Mucosa of rectum (tissue), 2 donors: ENCODE measurements around the gene RUNX2.

ENCODE experiments used
- H3K27ac ChIP-seq, 2 donors: one replicate each; pipeline ENCODE4 v1.7.0; 2013; ENCODE audit warnings: inconsistent platforms in 2 of 2, low read depth in 2 of 2, low read length in 2 of 2
- H3K27me3 ChIP-seq, 2 donors: one replicate each; pipeline ENCODE4 v1.7.0; 2013; ENCODE audit warnings: low read length in 2 of 2; ENCODE audit not compliant: control insufficient read depth in 2 of 2, insufficient read depth in 2 of 2
- H3K36me3 ChIP-seq, 2 donors: one replicate each; pipeline ENCODE4 v1.7.0; 2013; ENCODE audit warnings: low read length in 2 of 2; ENCODE audit not compliant: control insufficient read depth in 2 of 2, insufficient read depth in 2 of 2
- H3K4me1 ChIP-seq, 2 donors: one replicate each; pipeline ENCODE4 v1.7.0; 2013; ENCODE audit warnings: low read length in 2 of 2, mild to moderate bottlenecking in 1 of 2; ENCODE audit not compliant: control insufficient read depth in 2 of 2, insufficient read depth in 2 of 2
- H3K4me3 ChIP-seq, 2 donors: one replicate each; pipeline ENCODE4 v1.7.0; 2013; ENCODE audit warnings: low read length in 2 of 2
- H3K9ac ChIP-seq, 2 donors: one replicate each; pipeline ENCODE4 v1.7.0; 2013; ENCODE audit warnings: low read length in 2 of 2, low read depth in 1 of 2, mild to moderate bottlenecking in 1 of 2
- H3K9me3 ChIP-seq, 2 donors: one replicate each; pipeline ENCODE4 v1.7.0; 2013; ENCODE audit warnings: low read length in 2 of 2; ENCODE audit not compliant: control insufficient read depth in 2 of 2
- donor health status: healthy.
- donor health status: Normal muscosa, but diverticular disease.

Gene RUNX2

GRCh38 chr6:45420909-45421708 is 93.0 kb downstream of the RUNX2 start:
- peak overlapping the region; percentile 52 to 70 for H3K9ac ChIP-seq
- peaks cover 8 to 21% of the 10 kb centered on the region in 2 donors for H3K4me1 ChIP-seq
- H3K27ac ChIP-seq: peak overlapping the region; percentile 71 to 75
- H3K27me3 ChIP-seq: peaks cover 21 to 49% of the 10 kb centered on the region in 2 donors
- H3K36me3 ChIP-seq: no peaks in the 10 kb centered on the region
- no peaks in the 10 kb centered on the region for H3K9me3 ChIP-seq
- H3K4me3 ChIP-seq: peak overlapping the region; percentile 73 to 79

GRCh38 chr6:45421709-45422502 is 93.8 kb downstream of the RUNX2 start:
- Histone ChIP-seq H3K4me1 (peaks cover 8 to 21% of the 10 kb centered on the region in 2 donors), H3K9ac (peak overlapping the region; percentile 52 to 83), H3K9me3 (no peaks in the 10 kb centered on the region), H3K27ac (peak overlapping the region; percentile 85 to 88), H3K4me3 (peak overlapping the region; percentile 73 to 79), H3K36me3 (no peaks in the 10 kb centered on the region), H3K27me3 (peaks cover 21 to 50% of the 10 kb centered on the region in 2 donors)

DNA sequence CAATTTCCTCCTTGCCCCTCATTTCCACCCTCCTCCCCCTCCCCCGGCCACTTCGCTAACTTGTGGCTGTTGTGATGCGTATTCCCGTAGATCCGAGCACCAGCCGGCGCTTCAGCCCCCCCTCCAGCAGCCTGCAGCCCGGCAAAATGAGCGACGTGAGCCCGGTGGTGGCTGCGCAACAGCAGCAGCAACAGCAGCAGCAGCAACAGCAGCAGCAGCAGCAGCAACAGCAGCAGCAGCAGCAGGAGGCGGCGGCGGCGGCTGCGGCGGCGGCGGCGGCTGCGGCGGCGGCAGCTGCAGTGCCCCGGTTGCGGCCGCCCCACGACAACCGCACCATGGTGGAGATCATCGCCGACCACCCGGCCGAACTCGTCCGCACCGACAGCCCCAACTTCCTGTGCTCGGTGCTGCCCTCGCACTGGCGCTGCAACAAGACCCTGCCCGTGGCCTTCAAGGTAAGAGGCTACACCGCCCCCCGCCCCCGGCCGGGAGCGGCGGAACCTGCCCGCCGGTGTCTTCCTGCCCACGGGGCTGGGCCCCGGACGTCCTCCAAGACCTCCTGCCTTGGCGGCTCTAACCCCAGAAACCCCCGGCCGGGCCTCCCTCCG is 94.5 kb downstream of the RUNX2 start:
- peaks cover 20 to 50% of the 10 kb centered on the region in 2 donors for H3K27me3 ChIP-seq
- peak overlapping the region; percentile 85 to 88 for H3K27ac ChIP-seq
- no peaks in the 10 kb centered on the region for H3K36me3 ChIP-seq
- H3K4me3 ChIP-seq: peak overlapping the region; percentile 78 to 79
- peaks cover 8 to 21% of the 10 kb centered on the region in 2 donors for H3K4me1 ChIP-seq
- peak overlapping the region; percentile 83 to 84 for H3K9ac ChIP-seq
- H3K9me3 ChIP-seq: no peaks in the 10 kb centered on the region

DNA sequence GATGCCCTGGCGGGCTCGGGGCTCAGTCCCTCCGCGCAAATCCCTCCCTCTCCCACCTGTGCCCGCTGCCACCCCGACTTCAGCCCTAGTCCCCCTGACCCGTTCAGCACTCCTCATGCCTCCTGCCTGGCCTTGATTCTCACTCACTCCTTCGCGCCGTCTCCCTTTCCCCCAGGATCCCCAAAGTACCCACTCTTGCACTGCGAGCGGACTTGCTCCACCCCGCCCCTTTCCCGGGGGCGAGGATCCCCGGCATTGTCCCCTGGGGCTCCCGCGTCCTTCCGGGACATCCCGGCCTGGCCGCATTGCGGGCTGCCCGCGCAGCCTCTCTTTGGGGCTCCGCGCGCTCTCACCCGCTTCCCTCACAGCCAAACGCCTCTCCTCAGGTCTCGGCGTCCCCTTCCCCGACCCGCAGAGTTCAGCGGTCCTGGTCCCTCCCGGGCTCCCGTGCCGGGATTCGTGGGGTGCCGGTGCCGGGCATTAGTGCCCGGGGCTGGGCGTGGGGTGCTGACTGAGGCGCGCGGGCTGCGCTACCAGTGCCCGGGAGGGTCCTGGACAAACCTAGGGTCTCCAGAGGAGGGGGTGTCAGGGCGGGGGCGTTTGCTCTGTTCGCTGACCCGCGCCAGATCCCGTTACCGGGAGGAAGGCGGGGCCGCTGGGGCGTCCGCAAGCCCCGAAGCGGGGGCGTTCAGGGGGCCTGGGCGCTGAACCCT is 95.1 kb downstream of the RUNX2 start:
- Histone ChIP-seq H3K9me3 (no peaks in the 10 kb centered on the region), H3K4me3 (peak overlapping the region; percentile 78 to 79), H3K27ac (peak overlapping the region; percentile 85 to 88), H3K4me1 (peaks cover 8 to 21% of the 10 kb centered on the region in 2 donors), H3K27me3 (peaks cover 16 to 45% of the 10 kb centered on the region in 2 donors), H3K36me3 (no peaks in the 10 kb centered on the region), H3K9ac (peak overlapping the region; percentile 83 to 84)

- Histone ChIP-seq H3K27ac (peak overlapping the region; percentile 85 to 88), H3K9me3 (no peaks in the 10 kb centered on the region), H3K9ac (peak overlapping the region; percentile 83 to 84), H3K4me1 (peaks cover 8 to 21% of the 10 kb centered on the region in 2 donors), H3K4me3 (peak overlapping the region; percentile 78 to 79), H3K27me3 (peaks cover 16 to 40% of the 10 kb centered on the region in 2 donors), H3K36me3 (no peaks in the 10 kb centered on the region)
Observed at GRCh38 chr6:45423824-45424450, 95.8 kb downstream of the RUNX2 start.

- Histone ChIP-seq H3K9me3 (no peaks in the 10 kb centered on the region), H3K4me1 (peaks cover 8 to 21% of the 10 kb centered on the region in 2 donors), H3K4me3 (peak overlapping the region; percentile 78 to 79), H3K9ac (peak overlapping the region; percentile 83 to 84), H3K36me3 (no peaks in the 10 kb centered on the region), H3K27ac (peak overlapping the region; percentile 85 to 88), H3K27me3 (peaks cover 16 to 35% of the 10 kb centered on the region in 2 donors)
Observed at GRCh38 chr6:45424451-45424861, 96.3 kb downstream of the RUNX2 start.

DNA sequence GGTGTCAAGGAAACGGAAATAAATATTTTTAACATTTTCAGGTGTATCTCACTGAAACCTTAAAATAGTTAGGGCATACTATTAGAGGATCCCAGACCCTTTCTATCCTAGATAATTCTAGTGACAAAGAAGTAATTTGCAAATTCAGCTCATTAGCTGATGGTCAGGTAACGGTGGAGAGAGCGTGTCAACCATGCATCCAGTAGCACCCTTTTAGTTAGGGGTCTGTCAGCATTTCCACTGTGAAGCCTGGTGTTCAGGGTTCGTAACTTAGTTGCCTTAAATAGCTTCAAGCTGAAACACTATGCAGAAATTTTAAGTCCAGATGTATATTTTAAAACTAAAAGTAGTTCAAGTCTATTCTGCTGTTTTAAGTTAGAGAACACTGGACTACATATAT is 98.1 kb downstream of the RUNX2 start:
- Histone ChIP-seq H3K27ac (peak overlapping the region; percentile 1 to 28), H3K36me3 (no peaks in the 10 kb centered on the region), H3K9ac (peak overlapping the region in 1 of 2 donors; percentile 16), H3K9me3 (no peaks in the 10 kb centered on the region), H3K4me1 (peaks cover 4 to 20% of the 10 kb centered on the region in 2 donors), H3K4me3 (peak overlapping the region in 1 of 2 donors; percentile 4), H3K27me3 (peaks cover 4 to 20% of the 10 kb centered on the region in 2 donors)

GRCh38 chr6:45427726-45428125 is 99.6 kb downstream of the RUNX2 start:
- H3K27ac ChIP-seq: no peak overlapping the region
- H3K9ac ChIP-seq: no peak overlapping the region
- H3K27me3 ChIP-seq: peaks cover 4 to 11% of the 10 kb centered on the region in 2 donors
- H3K4me1 ChIP-seq: peaks cover 0 to 9% of the 10 kb centered on the region in 2 donors
- H3K36me3 ChIP-seq: no peaks in the 10 kb centered on the region
- no peaks in the 10 kb centered on the region for H3K9me3 ChIP-seq
- no peak overlapping the region for H3K4me3 ChIP-seq

DNA sequence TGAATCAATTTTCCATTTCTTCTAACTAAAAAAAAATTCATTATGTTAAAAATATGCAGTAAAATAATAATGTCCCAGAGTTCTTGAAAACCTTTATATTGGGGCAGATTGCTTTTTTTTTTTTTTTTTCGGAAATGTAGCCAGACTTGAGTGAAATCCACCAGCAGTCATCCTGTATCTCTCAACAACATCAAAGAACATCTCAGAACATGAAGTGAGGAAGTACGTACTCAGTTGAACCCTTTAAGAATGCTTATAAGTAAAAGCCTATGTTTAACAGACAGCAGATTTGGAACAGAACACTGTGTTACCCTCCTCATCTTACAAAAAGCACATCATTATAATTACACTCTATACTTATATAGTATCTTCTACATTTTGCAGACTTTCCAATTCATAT is 100.6 kb downstream of the RUNX2 start:
- H3K4me1 ChIP-seq: peaks cover 0 to 3% of the 10 kb centered on the region in 2 donors
- no peaks in the 10 kb centered on the region for H3K9me3 ChIP-seq
- no peak overlapping the region for H3K9ac ChIP-seq
- no peaks in the 10 kb centered on the region for H3K36me3 ChIP-seq
- peaks cover 4 to 11% of the 10 kb centered on the region in 2 donors for H3K27me3 ChIP-seq
- no peak overlapping the region for H3K4me3 ChIP-seq
- H3K27ac ChIP-seq: peak overlapping the region in 1 of 2 donors; percentile 11
